CD8-positive, alpha-beta memory T cell (primary cell): ENCODE data around the gene SLC6A13. TPM values are rescaled to one million over a fixed set of nuclear protein-coding genes. Genes with fewer than 3 reads are reported as not detected.
A peak's percentile ranks its signal among the peaks of the same experiment; 100 is the strongest.

Source experiments
- CTCF ChIA-PET: fragments of 350-600 bp; sonication (Branson Sonifier 250); formaldehyde crosslinking; loops from one replicate; lab custom pipeline; 2021; ENCODE audit warnings: antibody characterized with exemption; lab: Charles Lee
- POLR2A ChIA-PET: fragments of 350-600 bp; sonication (Branson Sonifier 250); formaldehyde crosslinking; loops from one replicate; lab custom pipeline; 2021; ENCODE audit warnings: antibody characterized with exemption; lab: Charles Lee
- DNase-seq, 5 donors: peaks; one replicate each; pipeline versions ENCODE4 v3.0.0 to v3.0.0-alpha.2; 2020 to 2022; ENCODE audit warnings: mixed read lengths in 1 of 5
- H3K27ac ChIP-seq: one replicate; pipeline ENCODE4 v1.7.0; 2013; ENCODE audit warnings: low read depth, mild to moderate bottlenecking, low read length, moderate library complexity
- H3K27me3 ChIP-seq: 2 replicates; pipeline ENCODE4 v1.7.0; 2013; ENCODE audit warnings: low read length, mild to moderate bottlenecking; ENCODE audit not compliant: insufficient read depth, poor library complexity, severe bottlenecking
- H3K36me3 ChIP-seq: 2 replicates; pipeline ENCODE4 v1.7.0; 2013; ENCODE audit warnings: mild to moderate bottlenecking, low read length, moderate library complexity; ENCODE audit not compliant: insufficient read depth
- H3K4me1 ChIP-seq: 2 replicates; pipeline ENCODE4 v1.7.0; 2013; ENCODE audit warnings: mild to moderate bottlenecking, low read length, moderate library complexity; ENCODE audit not compliant: insufficient read depth
- H3K4me3 ChIP-seq: 2 replicates; pipeline ENCODE4 v1.7.0; 2013; ENCODE audit warnings: mild to moderate bottlenecking, low read length
- H3K9me3 ChIP-seq: 2 replicates; pipeline ENCODE4 v1.7.0; 2013; ENCODE audit warnings: mild to moderate bottlenecking, low read length
- H3K27ac Mint-ChIP-seq, 8 donors: one replicate each; pipeline ENCODE4 v1.8.0; 2020 to 2021; ENCODE audit warnings: mixed read lengths in 8 of 8, mild to moderate bottlenecking in 6 of 8, inconsistent platforms in 3 of 8, moderate library complexity in 3 of 8
- H3K27me3 Mint-ChIP-seq, 2 donors: one replicate each; pipeline ENCODE4 v1.8.0; 2020 to 2021; ENCODE audit warnings: mixed read lengths in 2 of 2, mild to moderate bottlenecking in 1 of 2, moderate library complexity in 1 of 2
- H3K36me3 Mint-ChIP-seq, 3 donors: one replicate each; pipeline ENCODE4 v1.8.0; 2020 to 2021; ENCODE audit warnings: mixed read lengths in 3 of 3, inconsistent platforms in 1 of 3, mild to moderate bottlenecking in 1 of 3
- H3K4me1 Mint-ChIP-seq, 3 donors: one replicate each; pipeline ENCODE4 v1.8.0; 2020 to 2021; ENCODE audit warnings: mixed read lengths in 3 of 3, inconsistent platforms in 1 of 3, mild to moderate bottlenecking in 1 of 3
- H3K4me3 Mint-ChIP-seq, 7 donors: one replicate each; pipeline ENCODE4 v1.8.0; 2020 to 2021; ENCODE audit warnings: mixed read lengths in 7 of 7, mild to moderate bottlenecking in 6 of 7, moderate library complexity in 4 of 7, inconsistent platforms in 2 of 7
- H3K9me3 Mint-ChIP-seq, 5 donors: one replicate each; pipeline ENCODE4 v1.8.0; 2020 to 2022; ENCODE audit warnings: mixed read lengths in 5 of 5, mild to moderate bottlenecking in 3 of 5, moderate library complexity in 2 of 5, inconsistent platforms in 1 of 5
- polyA plus RNA-seq: library from polyadenylated mRNA; unstranded; fragments of 300-500 nt; fragmentation: Illumina TruSeq; gene quantifications from one replicate; pipeline ENCODE4 v1.2.3, GENCODE V29; 2021
- total RNA-seq, 2 experiments: library from RNA; stranded (reverse); gene quantifications; one replicate each; pipeline ENCODE4 v1.2.3, GENCODE V29; 2021

The SLC6A13 gene
- total and polyA plus RNA-seq, 3 experiments from 2014 or later, result 0.09 to 0.31 TPM; not detected in 1

GRCh38 chr12:210277-211141, 52.1 kb downstream of the SLC6A13 start:
- no peaks in the 10 kb centered on the region for H3K9me3 Mint-ChIP-seq
- no peaks in the 10 kb centered on the region for H3K36me3 Mint-ChIP-seq
- CTCF ChIA-PET, result no interaction called here
- POLR2A ChIA-PET, result no interaction called here
- no peaks in the 10 kb centered on the region for H3K4me1 ChIP-seq
- H3K27ac ChIP-seq, result no peak overlapping the region
- peaks cover 49 to 76% of the 10 kb centered on the region in 2 donors for H3K27me3 Mint-ChIP-seq
- no peak for DNase-seq
- peaks cover 0 to 5% (median 3%) of the 10 kb centered on the region in 3 donors for H3K4me1 Mint-ChIP-seq
- no peak overlapping the region for H3K27ac Mint-ChIP-seq
- peaks cover 4% of the 10 kb centered on the region for H3K27me3 ChIP-seq
- no peaks in the 10 kb centered on the region for H3K9me3 ChIP-seq
- no peak overlapping the region for H3K4me3 Mint-ChIP-seq
- no peak overlapping the region for H3K4me3 ChIP-seq
- no peaks in the 10 kb centered on the region for H3K36me3 ChIP-seq

DNA sequence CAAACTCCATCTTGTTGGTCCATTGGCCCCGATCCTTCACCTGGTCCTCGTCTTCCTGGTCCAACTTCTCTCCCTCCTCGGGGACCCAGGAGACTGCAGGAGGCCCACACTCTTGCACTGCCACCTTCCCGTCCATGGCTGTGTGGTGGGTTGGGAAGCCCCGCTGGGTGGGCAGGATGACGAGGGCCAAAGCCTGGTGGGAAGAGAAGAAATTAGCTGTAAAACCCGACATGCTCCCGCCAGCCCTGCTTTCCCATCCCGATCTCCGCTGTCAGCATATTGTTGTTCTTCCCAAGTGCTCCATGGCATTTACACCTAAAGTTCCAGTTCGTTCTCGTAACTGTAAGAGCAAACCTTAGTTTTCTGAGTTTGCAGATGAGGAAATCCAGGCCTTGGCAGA, 52.8 kb downstream of the SLC6A13 start:
- ChIA-PET POLR2A (no interaction called here), CTCF (no interaction called here)
- Mint-ChIP-seq H3K36me3 (no peaks in the 10 kb centered on the region), H3K27me3 (peaks cover 50 to 81% of the 10 kb centered on the region in 2 donors), H3K27ac (no peak overlapping the region), H3K4me1 (peaks cover 0 to 5% (median 3%) of the 10 kb centered on the region in 3 donors), H3K4me3 (no peak overlapping the region), H3K9me3 (no peaks in the 10 kb centered on the region)
- Histone ChIP-seq H3K27ac (no peak overlapping the region), H3K4me3 (no peak overlapping the region), H3K9me3 (no peaks in the 10 kb centered on the region), H3K4me1 (no peaks in the 10 kb centered on the region), H3K27me3 (peaks cover 4% of the 10 kb centered on the region), H3K36me3 (no peaks in the 10 kb centered on the region)
- DNase-seq, result no peak

- CTCF ChIA-PET, result no interaction called here
- peaks cover 50 to 82% of the 10 kb centered on the region in 2 donors for H3K27me3 Mint-ChIP-seq
These were observed 53.4 kb downstream of the SLC6A13 start for GRCh38 chr12:209246-209645.

DNA sequence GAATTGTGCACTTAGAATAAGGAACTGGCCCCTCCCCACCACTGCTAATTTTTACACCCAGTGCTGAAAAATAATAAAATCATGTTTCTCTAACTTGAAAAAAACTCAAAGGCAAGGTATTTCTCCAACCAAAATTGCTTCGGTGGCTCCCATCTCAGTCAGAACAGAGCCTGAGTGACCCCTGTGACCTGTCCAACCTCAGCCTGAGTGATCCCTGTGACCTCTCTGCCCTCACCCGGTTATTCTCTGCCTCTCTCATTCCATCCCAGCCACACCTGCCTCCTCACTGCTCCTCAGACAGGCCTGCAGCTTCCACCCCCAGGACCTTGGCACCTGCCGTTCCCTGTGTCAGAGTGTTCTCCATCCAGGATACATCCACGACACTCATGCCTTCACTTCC, 53.8 kb downstream of the SLC6A13 start:
- Histone ChIP-seq H3K4me1 (no peaks in the 10 kb centered on the region), H3K27me3 (peaks cover 8% of the 10 kb centered on the region), H3K9me3 (no peaks in the 10 kb centered on the region), H3K36me3 (no peaks in the 10 kb centered on the region), H3K27ac (no peak overlapping the region), H3K4me3 (no peak overlapping the region)
- H3K36me3 Mint-ChIP-seq, result no peaks in the 10 kb centered on the region
- peaks cover 0 to 5% (median 3%) of the 10 kb centered on the region in 3 donors for H3K4me1 Mint-ChIP-seq
- no peak overlapping the region for H3K4me3 Mint-ChIP-seq
- CTCF ChIA-PET, result no interaction called here
- H3K27ac Mint-ChIP-seq, result peak overlapping the region in 1 of 8 donors; percentile 2
- POLR2A ChIA-PET, result no interaction called here
- H3K27me3 Mint-ChIP-seq, result peaks cover 48 to 81% of the 10 kb centered on the region in 2 donors
- DNase-seq, result no peak
- no peaks in the 10 kb centered on the region for H3K9me3 Mint-ChIP-seq

More at GRCh38 chr12:209246-209645, 53.4 kb downstream of the SLC6A13 start:
- Histone ChIP-seq H3K36me3 (no peaks in the 10 kb centered on the region), H3K9me3 (no peaks in the 10 kb centered on the region), H3K4me3 (no peak overlapping the region), H3K27me3 (peaks cover 7% of the 10 kb centered on the region), H3K27ac (no peak overlapping the region), H3K4me1 (no peaks in the 10 kb centered on the region)
- POLR2A ChIA-PET, result no interaction called here
- no peak for DNase-seq
- Mint-ChIP-seq H3K36me3 (no peaks in the 10 kb centered on the region), H3K27ac (peak overlapping the region in 1 of 8 donors; percentile 2), H3K9me3 (no peaks in the 10 kb centered on the region), H3K4me3 (no peak overlapping the region), H3K4me1 (peaks cover 0 to 5% (median 3%) of the 10 kb centered on the region in 3 donors)

DNA sequence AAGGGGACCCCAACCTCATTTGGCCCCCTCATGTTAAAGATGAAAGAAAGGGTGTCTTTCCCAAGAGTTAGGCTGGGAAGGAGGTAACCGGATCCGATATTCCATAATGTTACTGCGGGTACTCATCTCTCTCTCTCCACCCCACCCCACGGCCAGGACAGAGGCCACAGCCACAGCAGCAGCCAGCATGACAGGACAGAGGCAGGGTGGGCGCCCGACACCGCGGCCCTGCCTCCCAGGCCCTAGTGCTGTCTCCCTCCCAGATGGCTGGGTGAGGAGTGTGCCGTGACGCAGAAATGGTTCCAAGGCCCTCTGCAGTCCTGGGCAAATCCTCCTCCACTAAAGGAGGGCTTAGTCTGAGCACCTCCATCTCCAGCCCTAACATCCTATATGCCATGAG, 54.8 kb downstream of the SLC6A13 start:
- Histone ChIP-seq H3K4me1 (no peaks in the 10 kb centered on the region), H3K9me3 (no peaks in the 10 kb centered on the region), H3K4me3 (no peak overlapping the region), H3K27me3 (peaks cover 5% of the 10 kb centered on the region), H3K27ac (no peak overlapping the region), H3K36me3 (no peaks in the 10 kb centered on the region)
- no peak overlapping the region for H3K27ac Mint-ChIP-seq
- POLR2A ChIA-PET, result no interaction called here
- H3K4me1 Mint-ChIP-seq, result peaks cover 0 to 5% (median 0%) of the 10 kb centered on the region in 3 donors
- H3K4me3 Mint-ChIP-seq, result no peak overlapping the region
- no peaks in the 10 kb centered on the region for H3K36me3 Mint-ChIP-seq
- DNase-seq, result no peak
- no peaks in the 10 kb centered on the region for H3K9me3 Mint-ChIP-seq
- peaks cover 40 to 74% of the 10 kb centered on the region in 2 donors for H3K27me3 Mint-ChIP-seq
- CTCF ChIA-PET, result no interaction called here

DNA sequence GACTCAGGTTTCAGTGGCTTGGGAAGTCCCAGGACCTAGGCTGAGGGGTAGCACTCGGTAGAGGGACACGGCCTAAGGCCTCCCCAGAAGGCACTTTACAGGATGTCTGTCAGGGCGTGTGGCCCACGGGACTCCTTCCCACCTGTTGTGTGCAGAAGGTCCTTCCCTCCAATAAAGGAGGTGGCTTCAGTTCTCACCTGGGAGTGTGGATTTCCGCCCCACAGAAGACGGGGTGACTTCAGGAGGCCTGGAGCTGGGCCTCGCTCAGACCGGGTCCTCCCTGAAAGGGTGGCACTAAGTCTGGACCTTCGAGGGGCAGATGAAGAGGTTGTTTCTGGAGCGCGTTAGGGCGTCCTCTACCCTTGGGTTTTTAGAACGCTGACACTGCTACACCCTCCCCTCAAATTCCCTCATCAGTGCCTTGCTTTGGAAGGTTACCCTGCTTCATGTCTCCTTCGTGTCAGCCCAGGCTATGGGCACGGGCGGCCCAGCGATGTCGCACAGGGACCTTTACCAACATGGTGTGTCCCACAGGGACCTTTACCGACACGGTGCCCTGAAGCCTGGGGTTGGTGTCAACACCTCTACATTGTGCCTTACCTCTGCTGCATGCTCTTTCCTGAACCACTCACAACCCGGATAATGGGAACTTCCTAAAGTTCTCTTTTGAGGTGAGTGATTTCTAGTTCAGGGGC, 55.7 kb downstream of the SLC6A13 start:
- H3K27me3 Mint-ChIP-seq, result peaks cover 46 to 79% of the 10 kb centered on the region in 2 donors
- Histone ChIP-seq H3K36me3 (no peaks in the 10 kb centered on the region), H3K4me3 (no peak overlapping the region), H3K4me1 (no peaks in the 10 kb centered on the region), H3K27ac (no peak overlapping the region), H3K27me3 (peaks cover 5% of the 10 kb centered on the region), H3K9me3 (no peaks in the 10 kb centered on the region)
- no peak for DNase-seq
- H3K4me3 Mint-ChIP-seq, result no peak overlapping the region
- no peak overlapping the region for H3K27ac Mint-ChIP-seq
- no peaks in the 10 kb centered on the region for H3K9me3 Mint-ChIP-seq
- H3K36me3 Mint-ChIP-seq, result no peaks in the 10 kb centered on the region
- ChIA-PET POLR2A (no interaction called here), CTCF (no interaction called here)
- H3K4me1 Mint-ChIP-seq, result peaks cover under 1 to 3% (median 2%) of the 10 kb centered on the region in 3 donors

GRCh38 chr12:205026-205425, 57.6 kb downstream of the SLC6A13 start:
- Mint-ChIP-seq H3K4me3 (no peak overlapping the region), H3K36me3 (no peaks in the 10 kb centered on the region), H3K4me1 (peaks cover 0 to 3% (median 2%) of the 10 kb centered on the region in 3 donors), H3K27me3 (peaks cover 40 to 70% of the 10 kb centered on the region in 2 donors), H3K9me3 (no peaks in the 10 kb centered on the region), H3K27ac (no peak overlapping the region)
- ChIA-PET CTCF (no interaction called here), POLR2A (no interaction called here)
- H3K27ac ChIP-seq, result no peak overlapping the region
- H3K4me1 ChIP-seq, result no peaks in the 10 kb centered on the region
- DNase-seq, result no peak
- H3K36me3 ChIP-seq, result no peaks in the 10 kb centered on the region
- H3K9me3 ChIP-seq, result no peaks in the 10 kb centered on the region
- peaks cover 5% of the 10 kb centered on the region for H3K27me3 ChIP-seq
- H3K4me3 ChIP-seq, result no peak overlapping the region

- H3K9me3 ChIP-seq, result no peaks in the 10 kb centered on the region
- no peaks in the 10 kb centered on the region for H3K4me1 ChIP-seq
- no peak overlapping the region for H3K27ac ChIP-seq
- Mint-ChIP-seq H3K4me3 (no peak overlapping the region), H3K4me1 (peaks cover 0 to 3% (median 2%) of the 10 kb centered on the region in 3 donors), H3K27me3 (peaks cover 34 to 63% of the 10 kb centered on the region in 2 donors), H3K36me3 (no peaks in the 10 kb centered on the region), H3K27ac (peak overlapping the region in 1 of 8 donors; percentile 48), H3K9me3 (no peaks in the 10 kb centered on the region)
- ChIA-PET CTCF (no interaction called here), POLR2A (no interaction called here)
- no peaks in the 10 kb centered on the region for H3K36me3 ChIP-seq
- no peak for DNase-seq
- H3K4me3 ChIP-seq, result no peak overlapping the region
- H3K27me3 ChIP-seq, result peaks cover 5% of the 10 kb centered on the region
These were observed 58.4 kb downstream of the SLC6A13 start for GRCh38 chr12:204261-204678.
